DND-41 (cell line): ENCODE results near the gene PGBD5.
A peak's percentile ranks its signal among the peaks of the same experiment; 100 is the strongest.

Experiments used
- ATAC-seq: fragments of 200-7000 bp; cut with Tn5 transposase; 3 replicates; pipeline ENCODE4 v1.9.1; 2021; ENCODE audit warnings: low read depth; ENCODE audit not compliant: insufficient read depth
- DNase-seq: peaks from one replicate; pipeline ENCODE4 v3.0.0-alpha.2; 2020
- H2AFZ ChIP-seq: 2 replicates; pipeline ENCODE4 v1.6.0; 2012; ENCODE audit warnings: low read depth, low read length
- H3K27ac ChIP-seq: 2 replicates; pipeline ENCODE4 v1.5.1; 2012; ENCODE audit warnings: low read length, inconsistent platforms
- H3K27me3 ChIP-seq: fragments of 200-600 bp; sonication (generic); 2 replicates; pipeline ENCODE4 v1.6.0; 2012; ENCODE audit warnings: low read length, mild to moderate bottlenecking, inconsistent platforms; ENCODE audit not compliant: insufficient read depth, poor library complexity
- H3K36me3 ChIP-seq: 2 replicates; pipeline ENCODE4 v1.5.1; 2012; ENCODE audit warnings: low read length, inconsistent platforms; ENCODE audit not compliant: insufficient read depth
- H3K4me1 ChIP-seq: 2 replicates; pipeline ENCODE4 v1.5.1; 2012; ENCODE audit warnings: mild to moderate bottlenecking, low read length; ENCODE audit not compliant: insufficient read depth
- H3K4me2 ChIP-seq: 2 replicates; pipeline ENCODE4 v1.6.0; 2012; ENCODE audit warnings: mild to moderate bottlenecking, moderate library complexity, low read length, inconsistent platforms; ENCODE audit not compliant: insufficient read depth
- H3K4me3 ChIP-seq, 2 experiments: fragments of 200-600 bp in 1 of 2; shearing (Covaris generic) in 1 of 2; 2 replicates each; pipeline ENCODE4 v1.5.1; 2012 to 2016; ENCODE audit warnings: inconsistent platforms in 2 of 2, low read length in 2 of 2, mild to moderate bottlenecking in 2 of 2, low read depth in 1 of 2, moderate library complexity in 1 of 2
- H3K79me2 ChIP-seq: 2 replicates; pipeline ENCODE4 v1.6.0; 2012; ENCODE audit warnings: low read length, inconsistent platforms; ENCODE audit not compliant: insufficient read depth
- H3K9ac ChIP-seq: 2 replicates; pipeline ENCODE4 v1.6.0; 2012; ENCODE audit warnings: low read depth, mild to moderate bottlenecking, inconsistent platforms, low read length, moderate library complexity
- H3K9me3 ChIP-seq: 2 replicates; pipeline ENCODE4 v1.5.1; 2012; ENCODE audit warnings: low read length, moderate library complexity, mild to moderate bottlenecking, inconsistent platforms; ENCODE audit not compliant: insufficient read depth, severe bottlenecking
- H4K20me1 ChIP-seq: 2 replicates; pipeline ENCODE4 v1.6.0; 2012; ENCODE audit warnings: low read length; ENCODE audit not compliant: insufficient read depth
- CTCF ChIP-seq: IDR thresholded peaks from 2 replicates; pipeline ENCODE4 v1.5.1; 2012; ENCODE audit warnings: borderline replicate concordance, low read length, moderate library complexity, mild to moderate bottlenecking; ENCODE audit not compliant: poor library complexity, severe bottlenecking; ENCODE audit errors: extremely low read depth
- EZH2 ChIP-seq: IDR thresholded peaks from 3 replicates; pipeline ENCODE4 v1.6.1; 2012; ENCODE audit warnings: borderline replicate concordance, low read depth, mild to moderate bottlenecking, moderate library complexity, low read length, inconsistent platforms; ENCODE audit not compliant: severe bottlenecking

PGBD5 gene

GRCh38 chr1:230313453-230314141 lies 112.5 kb downstream of the PGBD5 start:
- Histone ChIP-seq H3K9me3 (no peaks in the 10 kb centered on the region), H3K27me3 (peaks cover 5% of the 10 kb centered on the region), H3K79me2 (no peaks in the 10 kb centered on the region), H3K4me1 (peaks cover 5% of the 10 kb centered on the region), H4K20me1 (no peaks in the 10 kb centered on the region), H3K27ac (no peak overlapping the region), H3K9ac (no peak overlapping the region), H3K4me2 (no peak overlapping the region), H2AFZ (no peak overlapping the region), H3K4me3 (no peak overlapping the region), H3K36me3 (no peaks in the 10 kb centered on the region)
- DNase-seq (no peak), ATAC-seq (no peak)
- TF ChIP-seq CTCF (no peak), EZH2 (no peak)

- H3K9me3 ChIP-seq = no peaks in the 10 kb centered on the region
- no peak overlapping the region for H3K27ac ChIP-seq
- no peaks in the 10 kb centered on the region for H3K79me2 ChIP-seq
- DNase-seq (no peak), ATAC-seq (no peak)
- H3K4me1 ChIP-seq = peaks cover 5% of the 10 kb centered on the region
- no peak overlapping the region for H3K4me3 ChIP-seq
- H3K27me3 ChIP-seq = peaks cover 5% of the 10 kb centered on the region
- TF ChIP-seq CTCF (no peak), EZH2 (no peak)
- no peak overlapping the region for H2AFZ ChIP-seq
- H3K36me3 ChIP-seq = no peaks in the 10 kb centered on the region
- H3K9ac ChIP-seq = no peak overlapping the region
- no peak overlapping the region for H3K4me2 ChIP-seq
- H4K20me1 ChIP-seq = no peaks in the 10 kb centered on the region
Measured at GRCh38 chr1:230312676-230313075, 113.5 kb downstream of the PGBD5 start.

- H3K27ac ChIP-seq = no peak overlapping the region
- H3K4me2 ChIP-seq = peak overlapping the region; percentile 49
- H4K20me1 ChIP-seq = no peaks in the 10 kb centered on the region
- no peaks in the 10 kb centered on the region for H3K9me3 ChIP-seq
- DNase-seq = peak; percentile 62
- no peak overlapping the region for H3K9ac ChIP-seq
- 0 out of 4 replicates have a peak overlapping the region, but pooled peaks of 1 of the 2 experiments have one; percentile 2 for H3K4me3 ChIP-seq
- peak; percentile 85 for ATAC-seq
- no peaks in the 10 kb centered on the region for H3K36me3 ChIP-seq
- H2AFZ ChIP-seq = peak overlapping the region; percentile 51
- no peaks in the 10 kb centered on the region for H3K27me3 ChIP-seq
- peaks cover 5% of the 10 kb centered on the region for H3K4me1 ChIP-seq
- TF ChIP-seq CTCF (peak; percentile 96), EZH2 (no peak)
- no peaks in the 10 kb centered on the region for H3K79me2 ChIP-seq
Measured at GRCh38 chr1:230310381-230311163, 115.6 kb downstream of the PGBD5 start.
